ENCODE data around the gene CACNA1H. TPM values are rescaled to one million over a fixed set of nuclear protein-coding genes. Genes with fewer than 3 reads are reported as not detected.

The CACNA1H gene
- total and polyA plus RNA-seq, 9 of the 15 experiments (the other 6 are each of a cell fraction or from before 2014, with no cell fraction given), result 0.10 to 0.18 TPM; not detected in 7

DNA sequence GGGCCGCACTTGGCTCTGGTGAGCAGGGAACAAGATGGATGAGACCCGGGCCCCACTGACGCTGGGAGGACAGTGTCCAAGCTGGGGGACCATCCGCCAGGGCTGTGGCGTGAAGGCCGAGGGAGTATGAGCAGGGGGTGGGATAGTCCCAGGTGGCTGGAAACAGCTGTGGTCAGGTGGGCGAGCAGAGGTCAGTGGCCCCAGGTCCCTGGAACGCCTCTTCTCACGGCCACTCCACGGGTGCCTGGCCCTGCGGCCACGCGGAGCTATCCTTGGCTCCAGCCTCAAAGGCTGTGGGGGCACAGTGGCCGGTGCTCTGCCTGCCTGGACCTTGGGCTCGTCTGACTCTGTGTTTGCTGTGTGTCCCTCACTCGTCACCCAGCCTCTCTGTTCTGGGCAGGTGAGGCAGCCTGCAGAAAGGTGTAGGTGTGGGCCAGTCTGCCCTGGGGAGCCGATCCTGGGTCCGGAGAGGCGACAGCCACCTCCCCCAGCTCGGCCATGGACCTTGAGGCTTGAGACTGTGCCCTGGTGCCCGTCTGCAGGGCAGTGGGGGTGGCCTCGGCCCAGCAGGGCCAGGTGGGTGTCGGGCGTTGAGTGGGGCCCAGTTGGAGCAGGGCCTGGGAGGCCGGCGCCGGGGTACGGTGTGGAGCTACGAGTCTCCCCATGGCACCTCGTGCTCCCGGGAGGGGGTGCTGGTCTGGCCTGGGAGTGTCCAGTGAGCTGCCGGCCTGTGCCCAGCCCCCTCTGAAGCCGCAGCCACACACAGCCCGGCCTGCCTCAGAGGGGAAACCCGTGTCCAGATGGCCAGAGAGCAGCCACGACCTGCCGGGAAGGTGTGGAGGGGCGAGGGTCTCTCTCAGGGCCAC lies 10.0 kb downstream of the CACNA1H start:
- FAIRE-seq, result no peak
- TF ChIP-seq IFI16 (CRISPR knock-in tag; IDR thresholded peaks at IDR 0.05) (no peak), DACH1 (IDR thresholded peaks at IDR 0.05; ENCODE audit: partially characterized antibody) (no peak), ZFP36 (IDR thresholded peaks at IDR 0.05; ENCODE audit: low read depth, low read length, partially characterized antibody) (peak; percentile 52), GABPB1 (CRISPR knock-in tag; IDR thresholded peaks at IDR 0.05) (0 out of 2 replicates have a peak, but pooled peaks have one; percentile 21), PCBP1 (IDR thresholded peaks at IDR 0.05; ENCODE audit: low read depth, low read length, poor library complexity, severe bottlenecking) (peak; percentile 22)
- TF ChIP-seq, protein P1, sequence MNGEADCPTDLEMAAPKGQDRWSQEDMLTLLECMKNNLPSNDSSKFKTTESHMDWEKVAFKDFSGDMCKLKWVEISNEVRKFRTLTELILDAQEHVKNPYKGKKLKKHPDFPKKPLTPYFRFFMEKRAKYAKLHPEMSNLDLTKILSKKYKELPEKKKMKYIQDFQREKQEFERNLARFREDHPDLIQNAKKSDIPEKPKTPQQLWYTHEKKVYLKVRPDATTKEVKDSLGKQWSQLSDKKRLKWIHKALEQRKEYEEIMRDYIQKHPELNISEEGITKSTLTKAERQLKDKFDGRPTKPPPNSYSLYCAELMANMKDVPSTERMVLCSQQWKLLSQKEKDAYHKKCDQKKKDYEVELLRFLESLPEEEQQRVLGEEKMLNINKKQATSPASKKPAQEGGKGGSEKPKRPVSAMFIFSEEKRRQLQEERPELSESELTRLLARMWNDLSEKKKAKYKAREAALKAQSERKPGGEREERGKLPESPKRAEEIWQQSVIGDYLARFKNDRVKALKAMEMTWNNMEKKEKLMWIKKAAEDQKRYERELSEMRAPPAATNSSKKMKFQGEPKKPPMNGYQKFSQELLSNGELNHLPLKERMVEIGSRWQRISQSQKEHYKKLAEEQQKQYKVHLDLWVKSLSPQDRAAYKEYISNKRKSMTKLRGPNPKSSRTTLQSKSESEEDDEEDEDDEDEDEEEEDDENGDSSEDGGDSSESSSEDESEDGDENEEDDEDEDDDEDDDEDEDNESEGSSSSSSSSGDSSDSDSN (IDR thresholded peaks at IDR 0.05; ENCODE audit: borderline replicate concordance in 1 of 2, low read depth in 2 of 2, low read length in 2 of 2), result peak in 1 of 2 experiments; percentile 66; a peak in 1 of 4 replicates

More for the DNA sequence above, 10.0 kb downstream of the CACNA1H start:
- CTCF ChIA-PET (ENCODE audit: low intra/inter-chr PET ratio), result no interaction called here
- in situ Hi-C loops (cut with MboI), result no loop called here
- Histone ChIP-seq H3K4me1 (replicated peaks in 1 of 2; ENCODE audit: control insufficient read depth in 2 of 2, insufficient read depth in 2 of 2, low read length in 2 of 2) (peaks cover 0 to 75% of the 10 kb centered on the region in 2 experiments; a peak in 2 of 5 replicates), H3K9me3 (replicated peaks; ENCODE audit: control insufficient read depth, insufficient read depth, low read depth, low read length) (no peaks in the 10 kb centered on the region), H3K4me2 (ENCODE audit: insufficient read depth, low read length) (no peak overlapping the region), H3K9ac (ENCODE audit: insufficient read depth in 1 of 2, low read depth in 2 of 2, low read length in 2 of 2) (peak overlapping the region in 1 of 2 experiments; percentile 35; a peak in 1 of 4 replicates), H3K79me2 (ENCODE audit: control insufficient read depth, insufficient read depth, low read length) (no peaks in the 10 kb centered on the region), H3K27ac (ENCODE audit: extremely low read depth, low read depth, low read length) (no peak overlapping the region), H2AFZ (ENCODE audit: low read depth, low read length) (no peak overlapping the region), H3K9me1 (ENCODE audit: control insufficient read depth, insufficient read depth, low read length) (no peaks in the 10 kb centered on the region), H4K20me1 (replicated peaks; ENCODE audit: control insufficient read depth, insufficient read depth, low read length) (peaks cover 34% of the 10 kb centered on the region), H3K36me3 (ENCODE audit: control insufficient read depth, insufficient read depth, low read length) (no peaks in the 10 kb centered on the region), H3K27me3 (ENCODE audit: control insufficient read depth in 2 of 2, insufficient read depth in 2 of 2, low read length in 2 of 2) (peaks cover 52 to 96% of the 10 kb centered on the region in 2 experiments), H3K4me3 (no peak overlapping the region)
- no peak for DNase-seq (ENCODE audit: extremely low read depth in 1 of 4, low spot score in 3 of 4)
- POLR2A ChIA-PET, result no interaction called here
- WGBS (ENCODE audit: insufficient coverage, low coverage, missing lambda C conversion rate), result 3% methylated on average over 37 of the region's 38 CpGs
- intact Hi-C loops (cut with micrococcal nuclease), result no loop called here
- no peak for ATAC-seq
- no TSS peak for BruUV-seq (replicated peaks)

All from K562 (cell line).